HL-60 (cell line): ENCODE measurements around the gene TBCD.

ENCODE experiments used
- DNase-seq, 2 experiments: peaks; one replicate each; pipeline ENCODE4 v3.0.0-alpha.2; 2010 to 2020; ENCODE audit warnings: low read depth in 1 of 2, low spot score in 1 of 2
- H3K27ac ChIP-seq: fragments of 250-450 bp; sonication (Bioruptor Pico); replicated peaks from 2 replicates; pipeline ENCODE4 v1.5.1; 2020; ENCODE audit warnings: mild to moderate bottlenecking, moderate library complexity
- H3K27me3 ChIP-seq: fragments of 250-450 bp; sonication (Bioruptor Pico); 2 replicates; pipeline ENCODE4 v1.5.1; 2021; ENCODE audit warnings: mild to moderate bottlenecking, moderate library complexity; ENCODE audit not compliant: insufficient read depth, poor library complexity, severe bottlenecking
- H3K4me3 ChIP-seq: replicated peaks from 2 replicates; pipeline ENCODE4 v1.5.1; 2011; ENCODE audit warnings: mild to moderate bottlenecking, control low read depth, low read length; ENCODE audit not compliant: insufficient read depth
- GABPA ChIP-seq: IDR thresholded peaks from 2 replicates; pipeline ENCODE4 v1.6.1; 2012; ENCODE audit warnings: low read depth
- POLR2AphosphoS5 ChIP-seq: IDR thresholded peaks from 2 replicates; pipeline ENCODE4 v1.6.1; 2012; ENCODE audit warnings: low read depth
- SPI1 ChIP-seq: IDR thresholded peaks from 2 replicates; pipeline ENCODE4 v1.6.1; 2012; ENCODE audit warnings: low read depth, mild to moderate bottlenecking, borderline replicate concordance
- TF ChIP-seq, protein P1 (sequence below): IDR thresholded peaks from 2 replicates; pipeline ENCODE4 v1.6.1; 2012; ENCODE audit warnings: low read depth; ENCODE audit not compliant: insufficient replicate concordance
- TF ChIP-seq, protein P2 (sequence below): IDR thresholded peaks from one replicate; pipeline ENCODE4 v1.5.1; 2011; ENCODE audit warnings: low read length, control low read depth, inconsistent platforms; ENCODE audit not compliant: insufficient read depth

TBCD gene

DNA sequence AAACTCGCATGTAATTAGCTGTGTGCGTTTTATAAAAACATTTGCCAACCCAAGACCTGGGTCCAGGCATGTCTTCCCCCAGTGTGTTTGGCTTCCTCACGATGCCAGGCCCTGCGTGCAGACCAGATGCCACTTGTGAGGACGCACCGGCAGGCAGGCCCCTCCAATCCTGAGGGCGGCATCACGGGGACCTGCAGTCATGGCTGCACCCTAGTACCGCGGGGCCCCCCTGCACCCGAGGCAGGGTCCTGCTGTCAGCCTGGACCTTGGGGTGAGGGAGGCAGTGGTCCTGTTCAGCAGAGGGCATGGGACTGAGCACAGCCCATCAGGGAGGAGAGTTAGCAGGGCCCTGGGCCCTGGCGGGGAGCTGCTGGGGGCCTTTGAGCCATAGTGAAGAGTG is 143.2 kb downstream of the TBCD start:
- H3K27me3 ChIP-seq = no peaks in the 10 kb centered on the region
- no peak overlapping the region for H3K27ac ChIP-seq
- TF ChIP-seq, protein P1, sequence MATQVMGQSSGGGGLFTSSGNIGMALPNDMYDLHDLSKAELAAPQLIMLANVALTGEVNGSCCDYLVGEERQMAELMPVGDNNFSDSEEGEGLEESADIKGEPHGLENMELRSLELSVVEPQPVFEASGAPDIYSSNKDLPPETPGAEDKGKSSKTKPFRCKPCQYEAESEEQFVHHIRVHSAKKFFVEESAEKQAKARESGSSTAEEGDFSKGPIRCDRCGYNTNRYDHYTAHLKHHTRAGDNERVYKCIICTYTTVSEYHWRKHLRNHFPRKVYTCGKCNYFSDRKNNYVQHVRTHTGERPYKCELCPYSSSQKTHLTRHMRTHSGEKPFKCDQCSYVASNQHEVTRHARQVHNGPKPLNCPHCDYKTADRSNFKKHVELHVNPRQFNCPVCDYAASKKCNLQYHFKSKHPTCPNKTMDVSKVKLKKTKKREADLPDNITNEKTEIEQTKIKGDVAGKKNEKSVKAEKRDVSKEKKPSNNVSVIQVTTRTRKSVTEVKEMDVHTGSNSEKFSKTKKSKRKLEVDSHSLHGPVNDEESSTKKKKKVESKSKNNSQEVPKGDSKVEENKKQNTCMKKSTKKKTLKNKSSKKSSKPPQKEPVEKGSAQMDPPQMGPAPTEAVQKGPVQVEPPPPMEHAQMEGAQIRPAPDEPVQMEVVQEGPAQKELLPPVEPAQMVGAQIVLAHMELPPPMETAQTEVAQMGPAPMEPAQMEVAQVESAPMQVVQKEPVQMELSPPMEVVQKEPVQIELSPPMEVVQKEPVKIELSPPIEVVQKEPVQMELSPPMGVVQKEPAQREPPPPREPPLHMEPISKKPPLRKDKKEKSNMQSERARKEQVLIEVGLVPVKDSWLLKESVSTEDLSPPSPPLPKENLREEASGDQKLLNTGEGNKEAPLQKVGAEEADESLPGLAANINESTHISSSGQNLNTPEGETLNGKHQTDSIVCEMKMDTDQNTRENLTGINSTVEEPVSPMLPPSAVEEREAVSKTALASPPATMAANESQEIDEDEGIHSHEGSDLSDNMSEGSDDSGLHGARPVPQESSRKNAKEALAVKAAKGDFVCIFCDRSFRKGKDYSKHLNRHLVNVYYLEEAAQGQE = no peak
- TF ChIP-seq SPI1 (no peak), POLR2AphosphoS5 (no peak), GABPA (no peak)
- TF ChIP-seq, protein P2, sequence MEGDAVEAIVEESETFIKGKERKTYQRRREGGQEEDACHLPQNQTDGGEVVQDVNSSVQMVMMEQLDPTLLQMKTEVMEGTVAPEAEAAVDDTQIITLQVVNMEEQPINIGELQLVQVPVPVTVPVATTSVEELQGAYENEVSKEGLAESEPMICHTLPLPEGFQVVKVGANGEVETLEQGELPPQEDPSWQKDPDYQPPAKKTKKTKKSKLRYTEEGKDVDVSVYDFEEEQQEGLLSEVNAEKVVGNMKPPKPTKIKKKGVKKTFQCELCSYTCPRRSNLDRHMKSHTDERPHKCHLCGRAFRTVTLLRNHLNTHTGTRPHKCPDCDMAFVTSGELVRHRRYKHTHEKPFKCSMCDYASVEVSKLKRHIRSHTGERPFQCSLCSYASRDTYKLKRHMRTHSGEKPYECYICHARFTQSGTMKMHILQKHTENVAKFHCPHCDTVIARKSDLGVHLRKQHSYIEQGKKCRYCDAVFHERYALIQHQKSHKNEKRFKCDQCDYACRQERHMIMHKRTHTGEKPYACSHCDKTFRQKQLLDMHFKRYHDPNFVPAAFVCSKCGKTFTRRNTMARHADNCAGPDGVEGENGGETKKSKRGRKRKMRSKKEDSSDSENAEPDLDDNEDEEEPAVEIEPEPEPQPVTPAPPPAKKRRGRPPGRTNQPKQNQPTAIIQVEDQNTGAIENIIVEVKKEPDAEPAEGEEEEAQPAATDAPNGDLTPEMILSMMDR = no peak
- no peak overlapping the region for H3K4me3 ChIP-seq
- DNase-seq = no peak

GRCh38 chr17:82896071-82897000 is 144.5 kb downstream of the TBCD start:
- no peak overlapping the region for H3K4me3 ChIP-seq
- TF ChIP-seq GABPA = no peak
- TF ChIP-seq, protein P2 = no peak
- DNase-seq = no peak
- H3K27me3 ChIP-seq = no peaks in the 10 kb centered on the region
- no peak overlapping the region for H3K27ac ChIP-seq

DNA sequence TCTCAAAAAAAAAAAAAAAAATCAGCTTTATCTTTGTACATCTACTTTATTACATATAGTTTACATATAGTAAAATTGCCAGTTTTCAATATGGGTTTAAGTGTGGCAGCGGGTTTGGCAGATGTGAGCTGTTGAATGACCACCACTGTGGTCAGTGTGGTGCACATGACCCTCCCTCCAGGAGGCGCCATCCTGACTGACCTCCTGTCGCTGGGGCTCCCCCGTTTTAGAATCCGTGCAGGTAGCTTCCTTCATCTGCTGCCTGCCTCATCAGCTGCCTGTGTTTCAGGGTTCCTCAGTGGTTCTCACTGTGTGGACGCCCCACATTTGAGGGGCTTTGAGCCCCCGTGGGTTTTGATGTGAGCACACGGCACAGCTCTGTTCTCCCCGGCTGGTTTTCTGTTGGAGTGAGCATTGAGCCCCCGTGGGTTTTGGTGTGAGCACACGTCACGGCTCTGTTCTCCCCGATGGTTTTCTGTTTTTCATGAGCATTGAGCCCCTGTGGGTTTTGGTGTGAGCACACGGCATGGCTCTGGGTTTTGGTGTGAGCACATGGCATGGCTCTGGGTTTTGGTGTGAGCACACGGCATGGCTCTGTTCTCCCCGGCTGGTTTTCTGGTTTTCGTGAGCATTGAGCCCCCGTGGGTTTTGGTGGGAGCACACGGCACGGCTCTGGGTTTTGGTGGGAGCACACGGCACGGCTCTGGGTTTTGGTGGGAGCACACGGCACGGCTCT is 145.8 kb downstream of the TBCD start:
- no peak for DNase-seq
- TF ChIP-seq POLR2AphosphoS5 = no peak
- TF ChIP-seq, protein P1 = no peak
- no peak for TF ChIP-seq SPI1
- TF ChIP-seq, protein P2 = no peak
- TF ChIP-seq GABPA = no peak
- Histone ChIP-seq H3K4me3 (no peak overlapping the region), H3K27ac (no peak overlapping the region), H3K27me3 (no peaks in the 10 kb centered on the region)
